SK-N-MC (cell line): ENCODE measurements around the gene PDE4D.

ENCODE experiments used
- EZH2 ChIP-seq: fragments of 200-600 bp; sonication (generic); IDR thresholded peaks from one replicate; pipeline ENCODE4 v1.6.1; 2017; ENCODE audit warnings: antibody characterized with exemption
- POLR2AphosphoS5 ChIP-seq: IDR thresholded peaks from 2 replicates; pipeline ENCODE4 v1.6.1; 2012; ENCODE audit warnings: mild to moderate bottlenecking, low read depth, low read length, borderline replicate concordance

DNA sequence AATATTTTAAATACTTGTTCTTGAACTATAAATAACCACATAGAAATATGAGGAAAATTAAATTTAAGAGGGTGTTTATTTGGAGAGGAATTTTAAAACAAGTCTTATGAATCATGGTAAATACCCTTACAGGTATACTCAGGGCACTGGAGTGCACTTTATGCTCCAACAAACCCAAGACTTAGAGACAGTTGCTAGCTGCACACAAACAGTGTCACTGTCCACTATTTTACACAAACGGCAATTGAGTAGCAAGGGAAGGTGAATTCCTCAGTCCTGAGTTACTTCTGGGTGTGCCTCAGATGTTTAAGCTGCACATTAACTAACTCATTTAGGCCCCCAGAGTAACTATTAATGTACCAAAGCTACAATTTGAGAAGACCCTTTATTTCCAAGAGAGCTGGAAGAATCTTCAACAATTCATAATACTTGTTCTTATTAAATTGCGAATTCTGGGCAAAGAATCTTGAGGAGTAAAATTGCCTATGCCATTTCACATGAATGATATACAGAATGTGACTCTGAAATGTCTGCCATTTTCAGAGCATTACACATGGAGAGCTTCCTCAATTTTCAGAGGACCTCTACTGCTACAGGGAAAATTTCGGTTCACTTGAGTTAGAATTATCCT is 371.2 kb downstream of the PDE4D start:
- no peak for TF ChIP-seq EZH2
- TF ChIP-seq POLR2AphosphoS5 = no peak
